HCT116 (cell line): ENCODE results near the gene ZNF423. TPM values are rescaled to one million over a fixed set of nuclear protein-coding genes. Genes with fewer than 3 reads are reported as not detected.
A peak's percentile ranks its signal among the peaks of the same experiment; 100 is the strongest.

Source experiments
- ATAC-seq: fragments of 200-7000 bp; cut with Tn5 transposase; 2 replicates; pipeline ENCODE4 v1.9.1; 2020; ENCODE audit warnings: mild to moderate bottlenecking, moderate library complexity
- Bru-seq: library from RNA; stranded (reverse); fragments of 400-500 nt; gene quantifications from one replicate; lab custom pipeline; 2021; lab: Mats Ljungman, UMichigan
- BruChase-seq, 2 experiments: library from RNA; stranded (reverse); fragments of 400-500 nt; gene quantifications; one replicate each; lab custom pipeline; 2021; lab: Mats Ljungman, UMichigan
- BruUV-seq: library from RNA; stranded (reverse); fragments of 400-500 nt; replicated peaks from 2 replicates; lab custom pipeline; 2021; lab: Mats Ljungman, UMichigan
- CTCF ChIA-PET: fragments of 300-600 bp; sonication (Branson Sonifier 250); formaldehyde crosslinking; loops from one replicate; lab custom pipeline; 2021; ENCODE audit warnings: antibody characterized with exemption; lab: Charles Lee
- POLR2A ChIA-PET: fragments of 300-600, 350-600 bp; sonication (Branson Sonifier 250); formaldehyde crosslinking; loops from one replicate; lab custom pipeline; 2021; ENCODE audit warnings: antibody characterized with exemption; lab: Charles Lee
- RAD21 ChIA-PET, 2 experiments: fragments of 300-600 bp; sonication (Branson Sonifier 250); formaldehyde crosslinking; loops; one replicate each; lab custom pipeline; 2023; ENCODE audit warnings: low total read pairs in 2 of 2; ENCODE audit not compliant: uncharacterized antibody in 2 of 2, unreplicated experiment in 2 of 2, low non-redundant PET in 1 of 2; lab: Charles Lee
- DNase-seq: peaks from one replicate; pipeline ENCODE4 v3.0.0-alpha.2; 2010; ENCODE audit warnings: low read depth, low spot score
- H2AFZ ChIP-seq: fragments of 200-600 bp; shearing (Covaris generic), sonication (generic); 2 replicates; pipeline ENCODE4 v1.6.1; 2017; ENCODE audit warnings: low read depth, mixed run types, mixed read lengths, antibody characterized with exemption, low read length; ENCODE audit not compliant: poor library complexity, severe bottlenecking
- H3K27ac ChIP-seq: 2 replicates; pipeline ENCODE4 v1.5.1; 2012; ENCODE audit warnings: low read depth, low read length
- H3K27me3 ChIP-seq: fragments of 200-600 bp; sonication (generic); 2 replicates; pipeline ENCODE4 v1.6.1; 2016; ENCODE audit warnings: mixed run types, low read length, mixed read lengths; ENCODE audit not compliant: insufficient read depth
- H3K36me3 ChIP-seq, 2 experiments: fragments of 200-500 bp in 1 of 2; fragments of 200-600 bp in 1 of 2; sonication (Bioruptor generic) in 1 of 2; sonication (generic) in 1 of 2; 2 replicates each; pipeline versions ENCODE4 v1.5.1 to v1.6.1; 2014 to 2016; ENCODE audit warnings: low read length in 2 of 2, inconsistent platforms in 1 of 2, mixed read lengths in 1 of 2, mixed run types in 1 of 2; ENCODE audit not compliant: insufficient read depth in 2 of 2, control insufficient read depth in 1 of 2
- H3K4me1 ChIP-seq, 2 experiments: fragments of 200-600 bp in 1 of 2; sonication (generic) in 1 of 2; 2 replicates each; pipeline versions ENCODE4 v1.5.1 to v1.6.1; 2012 to 2017; ENCODE audit warnings: low read length in 2 of 2, inconsistent platforms in 1 of 2, mild to moderate bottlenecking in 1 of 2, mixed read lengths in 1 of 2, mixed run types in 1 of 2, moderate library complexity in 1 of 2; ENCODE audit not compliant: insufficient read depth in 2 of 2, control insufficient read depth in 1 of 2
- H3K4me2 ChIP-seq: fragments of 200-600 bp; sonication (generic); 2 replicates; pipeline ENCODE4 v1.6.1; 2017; ENCODE audit warnings: mixed run types, low read length, mixed read lengths
- H3K4me3 ChIP-seq, 2 experiments: fragments of 200-600 bp in 1 of 2; sonication (generic) in 1 of 2; replicated peaks in 1 of 2; 2 replicates each; pipeline ENCODE4 v1.5.1; 2011 to 2016; ENCODE audit warnings: low read length in 2 of 2, control low read depth in 1 of 2, low read depth in 1 of 2, mild to moderate bottlenecking in 1 of 2, mixed read lengths in 1 of 2, mixed run types in 1 of 2
- H3K79me2 ChIP-seq: fragments of 200-600 bp; sonication (generic); 2 replicates; pipeline ENCODE4 v1.6.1; 2017; ENCODE audit warnings: mild to moderate bottlenecking, mixed run types, low read length, moderate library complexity, mixed read lengths; ENCODE audit not compliant: insufficient read depth
- H3K9ac ChIP-seq: fragments of 200-600 bp; sonication (generic); 2 replicates; pipeline ENCODE4 v1.6.1; 2016; ENCODE audit warnings: low read length, mixed read lengths
- H3K9me2 ChIP-seq: fragments of 200-600 bp; sonication (generic), shearing (Covaris generic); 2 replicates; pipeline ENCODE4 v1.6.1; 2017; ENCODE audit warnings: mixed run types, mild to moderate bottlenecking, moderate library complexity; ENCODE audit not compliant: insufficient read depth
- H3K9me3 ChIP-seq, 2 experiments: fragments of 200-500 bp in 1 of 2; fragments of 200-600 bp in 1 of 2; sonication (Bioruptor generic) in 1 of 2; sonication (generic) in 1 of 2; 2 replicates each; pipeline ENCODE4 v1.6.1; 2014 to 2017; ENCODE audit warnings: low read length in 2 of 2, mixed read lengths in 2 of 2, inconsistent platforms in 1 of 2, low read depth in 1 of 2, mild to moderate bottlenecking in 1 of 2, mixed run types in 1 of 2, moderate library complexity in 1 of 2; ENCODE audit not compliant: control insufficient read depth in 1 of 2, insufficient read depth in 1 of 2
- H4K20me1 ChIP-seq: fragments of 200-600 bp; sonication (generic), shearing (Covaris generic); 2 replicates; pipeline ENCODE4 v1.6.1; 2017; ENCODE audit warnings: mixed run types, mild to moderate bottlenecking, moderate library complexity; ENCODE audit not compliant: insufficient read depth
- CEBPB ChIP-seq: IDR thresholded peaks from 2 replicates; pipeline ENCODE4 v1.6.1; 2012; ENCODE audit warnings: low read depth
- ELF1 ChIP-seq: IDR thresholded peaks from 2 replicates; pipeline ENCODE4 v1.6.1; 2012; ENCODE audit warnings: low read depth, borderline replicate concordance
- POLR2A ChIP-seq: IDR thresholded peaks from 2 replicates; pipeline ENCODE4 v1.7.0; 2011; ENCODE audit warnings: borderline replicate concordance; ENCODE audit not compliant: insufficient read depth, insufficient read length; ENCODE audit errors: extremely low read depth
- RAD21 ChIP-seq: IDR thresholded peaks from 2 replicates; pipeline ENCODE4 v1.6.1; 2012; ENCODE audit warnings: low read depth, mild to moderate bottlenecking
- REST ChIP-seq: IDR thresholded peaks from 2 replicates; pipeline ENCODE4 v1.6.1; 2012; ENCODE audit warnings: low read depth
- SP1 ChIP-seq: IDR thresholded peaks from 2 replicates; pipeline ENCODE4 v1.6.1; 2012; ENCODE audit warnings: low read depth
- intact Hi-C: fragments of 100-400 bp; cut with micrococcal nuclease; formaldehyde crosslinking; loops from 2 replicates; pipeline ENCODE4 v1.10.0; 2022
- long read RNA-seq: library from polyadenylated mRNA; unstranded; transcript quantifications from one replicate; pipeline ENCODE4 v2.0.0, GENCODE V29; 2021; ENCODE audit not compliant: unreplicated experiment
- polyA plus RNA-seq: library from polyadenylated mRNA; unstranded; fragments of >200 nt; gene quantifications from 2 replicates; pipeline ENCODE4 v1.2.1, GENCODE V29; 2012; ENCODE audit warnings: missing spikeins
- total RNA-seq: library from RNA; stranded (reverse); gene quantifications from one replicate; pipeline ENCODE4 v1.2.1, GENCODE V29; 2021; ENCODE audit not compliant: unreplicated experiment

Gene ZNF423
- 0.22 TPM for total RNA-seq
- 0.11 and 0.14 TPM in 2 replicates for polyA plus RNA-seq
- percentile 13 among the genes with signal in this experiment for Bru-seq, nascent RNA
- BruChase-seq, experiment 1, labeled RNA remaining after a 6-hour chase = percentile 9 among the genes with signal in this experiment
- percentile 11 among the genes with signal in this experiment for BruChase-seq, experiment 2, labeled RNA remaining after a 2-hour chase
- long read RNA-seq = 0 reads

GRCh38 chr16:49855822-49856671 is at the start of gene ZNF423:
ZNF423 (minus strand) TSS chr16:49856112; CDS start chr16:49855774, 338 bp downstream.
- H2AFZ ChIP-seq = no peak within 1 kb of the TSS
- TF ChIP-seq ELF1 (no peak), POLR2A (no peak), CEBPB (no peak), RAD21 (no peak), REST (no peak), SP1 (no peak)
- H3K9ac ChIP-seq = peak within 1 kb of the TSS; percentile 11; the same call in 1 of the 2 replicates
- no peak for ATAC-seq
- ChIA-PET POLR2A (no interaction called here), CTCF (interaction anchor here (0.8 to 3.0 kb wide), 2 partner anchors 21 to 950 kb away, joined by 4 to 24 read pairs; no protein-coding TSS in a partner anchor), RAD21 (no interaction called here)
- H3K4me1 ChIP-seq = peaks cover 8 to 26% of the 10 kb centered on the region in 2 experiments; a peak in 3 of 4 replicates
- DNase-seq = no peak
- H3K27me3 ChIP-seq = peaks cover 35% of the 10 kb centered on the region
- no peak within 1 kb of the TSS; the same call in 1 of the 2 replicates for H3K27ac ChIP-seq
- H3K9me2 ChIP-seq = no peaks in the 10 kb centered on the region
- no TSS peak for BruUV-seq
- peak within 1 kb of the TSS; percentile 48 to 63 for H3K4me3 ChIP-seq
- peak within 1 kb of the TSS; percentile 94 for H3K4me2 ChIP-seq
- H4K20me1 ChIP-seq = no peaks in the 10 kb centered on the region
- H3K79me2 ChIP-seq = no peaks in the 10 kb centered on the region
- H3K36me3 ChIP-seq = no peaks in the 10 kb centered on the region
- intact Hi-C loops = loop anchor here (5.0 to 10.0 kb wide), 2 partner anchors 66 to 241 kb away; no protein-coding TSS in a partner anchor
- H3K9me3 ChIP-seq = no peaks in the 10 kb centered on the region
